ENCODE measurements around the gene ANAPC16. TPM values are rescaled to one million over a fixed set of nuclear protein-coding genes. Genes with fewer than 3 reads are reported as not detected.
"Not testable (repeated sequence)": the region's sequence is repeated elsewhere in the genome, so short reads cannot be mapped to it uniquely, and the experiment has no call there.

The ANAPC16 gene

GRCh38 chr10:72277340-72277995 is 61.7 kb downstream of the ANAPC16 start:
- H3K36me3 ChIP-seq (ENCODE audit: insufficient read depth, low read length): peaks cover 23% of the 10 kb centered on the region
- peak overlapping the region; percentile 98 for H3K4me2 ChIP-seq (ENCODE audit: low read length)
- peak overlapping the region; percentile 30 for H3K9ac ChIP-seq (ENCODE audit: low read depth, low read length)
- H3K4me3 ChIP-seq (ENCODE audit: low read length): peak overlapping the region; percentile 14
- no peaks in the 10 kb centered on the region for H3K9me3 ChIP-seq (replicated peaks; ENCODE audit: low read length)
- peaks cover 14% of the 10 kb centered on the region for H3K4me1 ChIP-seq (ENCODE audit: control insufficient read depth, insufficient read depth, low read length)
- H3K27me3 ChIP-seq (ENCODE audit: control insufficient read depth, insufficient read depth, low read length): no peaks in the 10 kb centered on the region

- Histone ChIP-seq H3K9me3 (replicated peaks; ENCODE audit: low read length) (no peaks in the 10 kb centered on the region), H3K36me3 (ENCODE audit: insufficient read depth, low read length) (peaks cover 23% of the 10 kb centered on the region), H3K4me1 (ENCODE audit: control insufficient read depth, insufficient read depth, low read length) (peaks cover 10% of the 10 kb centered on the region), H3K4me2 (ENCODE audit: low read length) (no peak overlapping the region), H3K27me3 (ENCODE audit: control insufficient read depth, insufficient read depth, low read length) (no peaks in the 10 kb centered on the region), H3K4me3 (ENCODE audit: low read length) (no peak overlapping the region), H3K9ac (ENCODE audit: low read depth, low read length) (no peak overlapping the region)
These were observed 62.3 kb downstream of the ANAPC16 start for GRCh38 chr10:72277996-72278667.

- H3K36me3 ChIP-seq (ENCODE audit: insufficient read depth, low read length): peaks cover 23% of the 10 kb centered on the region
- H3K27me3 ChIP-seq (ENCODE audit: control insufficient read depth, insufficient read depth, low read length): no peaks in the 10 kb centered on the region
- no peak overlapping the region for H3K4me2 ChIP-seq (ENCODE audit: low read length)
- H3K9ac ChIP-seq (ENCODE audit: low read depth, low read length): no peak overlapping the region
- H3K9me3 ChIP-seq (replicated peaks; ENCODE audit: low read length): no peaks in the 10 kb centered on the region
- no peak overlapping the region for H3K4me3 ChIP-seq (ENCODE audit: low read length)
- H3K4me1 ChIP-seq (ENCODE audit: control insufficient read depth, insufficient read depth, low read length): peaks cover 10% of the 10 kb centered on the region
These were observed 63.0 kb downstream of the ANAPC16 start for GRCh38 chr10:72278668-72279393.

- not testable (repeated sequence) for H3K9ac ChIP-seq (ENCODE audit: low read depth, low read length); H3K9me3 ChIP-seq (replicated peaks; ENCODE audit: low read length); H3K27me3 ChIP-seq (ENCODE audit: control insufficient read depth, insufficient read depth, low read length); H3K4me2 ChIP-seq (ENCODE audit: low read length); H3K4me3 ChIP-seq (ENCODE audit: low read length)
- Histone ChIP-seq H3K4me1 (ENCODE audit: control insufficient read depth, insufficient read depth, low read length) (peaks cover 10% of the 10 kb centered on the region), H3K36me3 (ENCODE audit: insufficient read depth, low read length) (peaks cover 17% of the 10 kb centered on the region)
These were observed 63.8 kb downstream of the ANAPC16 start for GRCh38 chr10:72279587-72279986.

GRCh38 chr10:72283131-72283530 is 67.3 kb downstream of the ANAPC16 start:
- Histone ChIP-seq H3K27me3 (ENCODE audit: control insufficient read depth, insufficient read depth, low read length) (no peaks in the 10 kb centered on the region), H3K36me3 (ENCODE audit: insufficient read depth, low read length) (no peaks in the 10 kb centered on the region), H3K4me3 (ENCODE audit: low read length) (no peak overlapping the region), H3K9ac (ENCODE audit: low read depth, low read length) (no peak overlapping the region), H3K4me1 (ENCODE audit: control insufficient read depth, insufficient read depth, low read length) (no peaks in the 10 kb centered on the region), H3K9me3 (replicated peaks; ENCODE audit: low read length) (no peaks in the 10 kb centered on the region), H3K4me2 (ENCODE audit: low read length) (no peak overlapping the region)

Small RNA genes within 50 kb of the gene (small RNA-seq; reads per million reads assigned to genes)
- gene RF00019: not detected
- not detected for gene RF00340

All from skeletal muscle satellite cell (primary cell).